Measurements from ENCODE around the gene PKIG.

DNA sequence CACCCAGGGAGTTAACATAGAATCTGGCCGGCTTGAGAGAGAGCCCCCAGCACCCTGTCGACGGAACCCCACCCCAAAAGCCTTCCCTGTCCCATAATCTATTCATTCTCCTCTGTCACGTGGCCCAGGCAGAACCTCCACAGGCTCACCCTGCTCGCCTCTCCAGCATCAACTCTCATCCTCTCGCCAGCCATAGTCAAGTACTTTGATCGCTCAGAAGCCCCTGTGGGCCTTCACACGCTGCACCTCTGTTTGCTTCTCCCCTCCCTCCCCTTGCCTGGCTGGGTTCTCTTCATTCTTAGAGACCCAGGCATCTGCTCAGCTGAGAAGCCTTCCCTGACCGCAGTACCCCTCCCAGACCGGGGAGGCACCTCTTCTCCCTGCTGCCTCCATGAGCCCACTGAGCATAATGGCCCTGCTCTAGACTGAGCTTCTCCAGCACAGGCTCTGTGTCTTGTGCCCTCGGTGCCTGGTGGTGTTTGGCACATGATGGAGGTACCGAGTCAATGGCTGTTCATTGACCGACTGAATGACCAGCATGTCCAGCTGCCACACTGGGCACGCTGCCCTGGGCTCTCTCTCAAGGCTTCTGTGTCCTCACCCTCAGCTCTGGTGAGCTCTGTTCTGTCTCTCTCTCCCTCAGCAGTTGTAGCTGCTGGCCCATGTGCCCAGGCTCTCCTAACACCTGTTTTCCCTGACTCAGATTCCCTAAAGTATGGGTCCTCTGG, 33.7 kb downstream of the PKIG start:
- TF ChIP-seq, protein P1, sequence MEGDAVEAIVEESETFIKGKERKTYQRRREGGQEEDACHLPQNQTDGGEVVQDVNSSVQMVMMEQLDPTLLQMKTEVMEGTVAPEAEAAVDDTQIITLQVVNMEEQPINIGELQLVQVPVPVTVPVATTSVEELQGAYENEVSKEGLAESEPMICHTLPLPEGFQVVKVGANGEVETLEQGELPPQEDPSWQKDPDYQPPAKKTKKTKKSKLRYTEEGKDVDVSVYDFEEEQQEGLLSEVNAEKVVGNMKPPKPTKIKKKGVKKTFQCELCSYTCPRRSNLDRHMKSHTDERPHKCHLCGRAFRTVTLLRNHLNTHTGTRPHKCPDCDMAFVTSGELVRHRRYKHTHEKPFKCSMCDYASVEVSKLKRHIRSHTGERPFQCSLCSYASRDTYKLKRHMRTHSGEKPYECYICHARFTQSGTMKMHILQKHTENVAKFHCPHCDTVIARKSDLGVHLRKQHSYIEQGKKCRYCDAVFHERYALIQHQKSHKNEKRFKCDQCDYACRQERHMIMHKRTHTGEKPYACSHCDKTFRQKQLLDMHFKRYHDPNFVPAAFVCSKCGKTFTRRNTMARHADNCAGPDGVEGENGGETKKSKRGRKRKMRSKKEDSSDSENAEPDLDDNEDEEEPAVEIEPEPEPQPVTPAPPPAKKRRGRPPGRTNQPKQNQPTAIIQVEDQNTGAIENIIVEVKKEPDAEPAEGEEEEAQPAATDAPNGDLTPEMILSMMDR (IDR thresholded peaks at IDR 0.05): no peak
- TF ChIP-seq EZH2 (IDR thresholded peaks at IDR 0.05) (no peak), EZH2phosphoT487 (IDR thresholded peaks at IDR 0.05) (no peak)
